Osteoblast (primary cell): ENCODE data around the gene RNU5D-1. TPM values are rescaled to one million over a fixed set of nuclear protein-coding genes. Genes with fewer than 3 reads are reported as not detected.

Source experiments
- small RNA-seq: library from RNA; depleted of rRNA; stranded (forward); fragments of <200 nt; gene quantifications from one replicate; pipeline ENCODE3, GENCODE V24; 2012
- total RNA-seq: library from RNA; depleted of rRNA; stranded (reverse); fragments of >200 nt; gene quantifications from 2 replicates; pipeline ENCODE4 v1.2.3, GENCODE V29; 2012

Gene RNU5D-1
- total RNA-seq, 1 donor = not detected

Small RNA genes within 50 kb of the gene (small RNA-seq; reads per million reads assigned to genes)
- gene RNU5D-1 (282 reads per million, percentile 98 among the genes with 10 or more reads in this experiment), gene RNU5F-1 (8.7 reads per million, percentile 91 among the genes with 10 or more reads in this experiment), gene SNORD38A (4,025 reads per million, percentile 100 among the genes with 10 or more reads in this experiment), gene SNORD38B (not detected), gene SNORD46 (15.1 reads per million, percentile 94 among the genes with 10 or more reads in this experiment), gene SNORD55 (not detected)

Other genes with a start within 250 kb of the RNU5D-1 start
- gene TMEM53, start 56.7 kb downstream of the RNU5D-1 start, total RNA-seq = 6.9 and 7.7 TPM in 2 replicates
- gene ARMH1, start 56.5 kb downstream of the RNU5D-1 start, total RNA-seq = 3.2 and 4.3 TPM in 2 replicates
- gene KIF2C, start 8.7 kb upstream of the RNU5D-1 start, total RNA-seq = 3.3 and 3.8 TPM in 2 replicates
- gene RPS8, start 44.4 kb upstream of the RNU5D-1 start, total RNA-seq = 1,174 and 1,221 TPM in 2 replicates
- gene BEST4, start 57.0 kb upstream of the RNU5D-1 start, total RNA-seq = under 0.01 TPM in 1 of 2 replicates, not detected in the other
- gene PLK3, start 69.2 kb upstream of the RNU5D-1 start, total RNA-seq = 33.7 and 35.1 TPM in 2 replicates
- gene DYNLT4, start 76.2 kb upstream of the RNU5D-1 start, total RNA-seq = 0.29 and 0.36 TPM in 2 replicates
- 21.4 and 23.6 TPM in 2 replicates for gene BTBD19, start 77.4 kb upstream of the RNU5D-1 start, total RNA-seq
- 0.29 and 0.36 TPM in 2 replicates for gene PTCH2, start 112.1 kb upstream of the RNU5D-1 start, total RNA-seq